Posterior vena cava (tissue), 2 donors: ENCODE data around the gene PI4KA. TPM values are rescaled to one million over a fixed set of nuclear protein-coding genes. Genes with fewer than 3 reads are reported as not detected.
"Not testable (repeated sequence)": the region's sequence is repeated elsewhere in the genome, so short reads cannot be mapped to it uniquely, and the experiment has no call there.

ENCODE experiments used
- DNase-seq: peaks from one replicate; pipeline ENCODE4 v3.0.0-alpha.2; 2020; ENCODE audit warnings: low spot score
- intact Hi-C, 2 donors: fragments of 100-400 bp; cut with DNase I; formaldehyde crosslinking; loops; one replicate each; pipeline versions ENCODE4 v1.14.1 to v1.14.2; 2022 to 2023
- total RNA-seq, 2 donors: library from RNA; stranded (reverse); fragmentation: NEBNext Ultra II Directional; extraction: Animal tissue kit (Norgen Biotek cat#: 25700); gene quantifications; one replicate each; pipeline ENCODE4 v1.2.1, GENCODE V29; 2021
- donor health status: DM: yes; HTN: yes; CAD: no.
- donor health status: DM: yes; HTN: yes; CAD: no.

The PI4KA gene
- total RNA-seq, 2 donors from 2014 or later: 83.9 to 97.9 TPM

DNA sequence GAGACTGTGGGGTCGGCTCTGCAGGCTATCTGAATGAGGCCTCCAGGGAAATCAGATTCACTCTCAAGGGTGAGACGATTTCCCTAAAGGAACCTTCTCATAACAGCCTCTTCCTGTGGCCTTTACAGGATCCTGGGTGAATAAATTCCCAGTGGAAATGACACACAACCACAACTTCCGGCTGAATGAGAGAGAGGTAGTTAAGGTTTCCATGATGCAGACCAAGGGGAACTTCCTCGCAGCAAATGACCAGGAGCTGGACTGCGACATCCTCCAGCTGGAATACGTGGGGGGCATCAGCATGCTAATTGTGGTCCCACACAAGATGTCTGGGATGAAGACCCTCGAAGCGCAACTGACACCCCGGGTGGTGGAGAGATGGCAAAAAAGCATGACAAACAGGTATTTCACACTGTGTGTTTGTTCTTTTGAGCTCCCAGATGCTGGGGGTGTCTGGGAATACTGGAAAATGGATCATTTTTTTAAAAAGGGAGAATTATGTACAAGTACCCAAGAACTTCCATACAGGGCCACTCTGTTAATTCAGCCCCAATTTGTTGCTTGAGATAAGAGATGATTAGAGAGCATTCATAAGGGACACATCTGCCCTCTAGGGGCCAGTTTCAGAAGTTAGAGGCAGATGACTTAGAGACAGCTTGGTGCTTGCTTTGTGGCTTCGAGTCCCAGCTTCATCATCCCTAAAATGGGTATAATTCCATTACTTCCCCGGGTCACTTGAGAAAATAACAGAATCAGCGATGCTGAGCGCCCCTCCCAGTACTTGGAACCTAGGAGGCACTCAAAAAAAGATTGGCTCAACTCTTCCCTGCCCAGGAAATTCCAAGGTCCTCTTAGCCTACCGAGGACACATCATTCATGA, 74.5 kb downstream of the PI4KA start:
- intact Hi-C loops: no loop called here
- peak; percentile 24 for DNase-seq

DNA sequence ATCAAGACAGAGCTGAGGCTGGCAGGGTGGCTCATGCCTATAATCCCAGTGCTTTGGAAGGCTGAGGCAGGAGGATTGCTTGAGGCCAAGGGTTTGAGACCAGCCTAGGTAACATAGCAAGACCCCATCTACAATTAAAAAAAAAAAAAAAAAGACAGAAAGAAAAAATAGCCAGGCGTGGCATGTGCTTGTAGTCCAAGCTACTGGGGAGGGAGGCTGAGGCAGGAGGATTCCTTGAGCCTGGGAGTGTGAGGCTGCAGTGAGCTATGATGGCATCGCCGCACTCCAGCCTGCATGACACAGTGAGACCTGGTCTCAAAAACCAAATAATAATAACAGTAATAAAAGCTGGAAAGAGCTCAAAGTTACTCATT, 75.3 kb downstream of the PI4KA start:
- DNase-seq: peak; percentile 10

GRCh38 chr22:20782596-20783299, 75.9 kb downstream of the PI4KA start:
- intact Hi-C loops: no loop called here
- peak; percentile 26 for DNase-seq

More for the DNA sequence above, 75.3 kb downstream of the PI4KA start:
- intact Hi-C loops: no loop called here

DNA sequence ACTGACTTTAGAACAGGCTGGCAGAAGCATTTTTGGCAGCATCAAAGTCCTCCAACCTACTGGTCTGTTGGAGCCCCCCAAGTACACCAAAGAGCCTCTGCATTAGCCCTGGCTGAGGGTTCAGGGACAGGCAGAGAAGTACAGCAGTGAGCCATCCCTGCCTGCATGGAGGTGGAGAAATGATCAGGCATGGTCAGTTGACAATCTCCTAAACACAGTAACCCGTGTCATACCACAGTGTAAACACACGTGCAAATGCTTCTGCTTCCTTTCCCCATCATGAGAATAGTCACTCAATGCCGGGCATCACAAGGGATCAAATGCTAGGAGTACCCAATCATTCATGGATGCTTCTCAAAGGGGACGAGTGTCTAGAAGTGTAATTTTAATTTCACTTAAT, 76.5 kb downstream of the PI4KA start:
- peak; percentile 10 for DNase-seq
- intact Hi-C loops: no loop called here

GRCh38 chr22:20781272-20781990, 77.2 kb downstream of the PI4KA start:
- intact Hi-C loops: no loop called here
- DNase-seq: peak; percentile 52

DNA sequence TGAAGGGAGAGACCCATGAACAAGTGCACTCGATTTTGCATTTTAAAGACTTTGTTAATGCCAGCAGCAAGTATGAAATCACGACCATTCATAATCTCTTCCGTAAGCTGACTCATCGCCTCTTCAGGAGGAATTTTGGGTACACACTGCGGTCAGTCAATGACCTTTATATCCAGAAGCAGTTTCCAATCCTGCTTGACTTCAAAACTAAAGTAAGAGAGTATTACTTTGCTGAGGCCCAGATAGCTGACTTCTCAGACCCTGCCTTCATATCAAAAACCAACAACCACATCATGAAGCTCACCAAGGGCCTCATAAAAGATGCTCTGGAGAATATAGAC, 78.8 kb downstream of the PI4KA start:
- DNase-seq: no peak
- intact Hi-C loops: no loop called here

GRCh38 chr22:20779014-20779817, 79.4 kb downstream of the PI4KA start:
- DNase-seq: peak; percentile 48
- intact Hi-C loops: no loop called here

DNA sequence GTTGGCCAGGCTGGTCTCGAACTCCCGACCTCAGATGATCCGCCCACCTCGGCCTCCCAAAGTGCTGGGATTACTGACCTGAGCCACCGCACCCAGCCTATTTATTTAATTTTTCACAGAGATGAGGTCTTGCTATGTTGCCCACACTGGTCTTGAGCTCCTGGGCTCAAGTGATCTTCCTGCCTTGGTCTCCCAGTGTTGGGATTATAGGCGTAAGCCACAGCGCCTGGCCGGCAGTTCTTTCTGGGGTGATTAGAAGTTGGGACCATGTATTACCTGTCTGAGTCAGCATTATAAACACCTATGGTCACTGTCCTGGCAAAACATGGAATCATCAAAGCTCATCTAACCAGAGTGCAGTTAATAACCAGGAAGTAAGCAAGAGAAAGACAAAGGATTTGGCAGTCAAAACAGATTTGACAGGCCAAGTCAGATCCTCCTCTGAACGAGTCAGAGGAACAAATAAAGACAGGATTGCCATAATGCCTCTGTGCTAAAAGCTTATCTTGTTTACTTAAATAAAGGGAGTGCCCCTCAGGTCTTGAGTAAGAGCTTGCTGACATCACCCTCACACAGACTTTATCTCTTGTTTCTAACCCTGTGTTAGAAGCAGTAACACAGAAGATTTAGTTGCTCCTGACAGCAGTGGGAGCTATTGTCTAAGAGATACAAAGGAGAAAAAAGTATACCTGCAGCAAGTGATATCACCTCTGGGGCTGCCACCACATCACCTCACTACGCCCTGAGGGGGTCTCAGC, 81.0 kb downstream of the PI4KA start:
- intact Hi-C loops: no loop called here
- DNase-seq: peak; percentile 31

GRCh38 chr22:20776624-20777405, 81.8 kb downstream of the PI4KA start:
- DNase-seq: peak; percentile 10
- intact Hi-C loops: no loop called here

DNA sequence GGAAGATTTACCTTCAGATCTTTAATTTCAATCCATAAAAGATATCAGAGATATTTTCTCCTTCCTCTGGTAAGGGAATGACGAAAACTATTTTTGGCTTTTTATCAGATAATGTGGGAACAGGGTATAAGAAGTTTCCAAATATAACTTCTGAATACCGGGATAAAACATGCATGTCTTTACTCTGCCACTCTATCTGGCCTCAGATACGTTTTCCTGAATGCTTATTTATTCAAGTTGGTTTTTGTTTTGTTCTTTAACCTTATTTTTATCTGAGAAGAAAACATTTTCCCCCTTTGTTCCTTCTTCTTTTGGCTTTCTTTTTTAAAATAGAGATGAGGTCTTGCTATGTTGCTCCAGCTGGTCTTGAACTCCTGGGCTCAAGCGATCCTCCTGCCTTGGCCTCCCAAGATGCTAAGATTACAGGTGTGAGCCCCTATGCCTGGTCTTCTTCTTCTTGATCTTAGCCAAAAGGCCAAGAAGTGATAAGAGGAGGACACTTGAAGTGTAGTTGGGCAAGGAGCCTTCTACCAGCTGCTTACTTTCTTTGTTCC, 83.2 kb downstream of the PI4KA start:
- no peak for DNase-seq
- intact Hi-C loops: no loop called here

DNA sequence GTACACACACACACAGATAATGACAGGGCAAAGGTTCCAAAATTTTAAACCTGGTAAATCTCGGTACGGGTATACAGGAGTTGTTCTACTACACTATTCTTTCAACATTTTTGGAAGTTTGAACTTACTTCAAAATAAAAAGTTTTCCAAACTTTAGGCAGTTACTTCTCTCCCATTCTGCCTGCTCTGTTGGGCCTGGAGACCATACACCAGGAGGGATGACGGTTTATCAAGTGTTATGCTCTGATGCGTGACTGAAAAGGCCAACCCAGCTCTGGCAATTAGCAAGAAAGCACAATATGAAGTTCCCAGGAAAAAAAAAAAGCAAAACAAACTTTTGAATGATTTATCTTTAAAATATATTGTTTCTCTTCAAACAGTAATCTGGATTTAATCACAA, 83.7 kb downstream of the PI4KA start:
- intact Hi-C loops: no loop called here

GRCh38 chr22:20773793-20774212, 84.8 kb downstream of the PI4KA start, which contains the start of gene SERPIND1:
TSS of gene SERPIND1 (plus strand) at chr22:20774113. CDS start at chr22:20779313, 5,200 bp downstream.
- intact Hi-C loops: no loop called here

More for the DNA sequence above, 83.7 kb downstream of the PI4KA start:
- DNase-seq: peak; percentile 19

DNA sequence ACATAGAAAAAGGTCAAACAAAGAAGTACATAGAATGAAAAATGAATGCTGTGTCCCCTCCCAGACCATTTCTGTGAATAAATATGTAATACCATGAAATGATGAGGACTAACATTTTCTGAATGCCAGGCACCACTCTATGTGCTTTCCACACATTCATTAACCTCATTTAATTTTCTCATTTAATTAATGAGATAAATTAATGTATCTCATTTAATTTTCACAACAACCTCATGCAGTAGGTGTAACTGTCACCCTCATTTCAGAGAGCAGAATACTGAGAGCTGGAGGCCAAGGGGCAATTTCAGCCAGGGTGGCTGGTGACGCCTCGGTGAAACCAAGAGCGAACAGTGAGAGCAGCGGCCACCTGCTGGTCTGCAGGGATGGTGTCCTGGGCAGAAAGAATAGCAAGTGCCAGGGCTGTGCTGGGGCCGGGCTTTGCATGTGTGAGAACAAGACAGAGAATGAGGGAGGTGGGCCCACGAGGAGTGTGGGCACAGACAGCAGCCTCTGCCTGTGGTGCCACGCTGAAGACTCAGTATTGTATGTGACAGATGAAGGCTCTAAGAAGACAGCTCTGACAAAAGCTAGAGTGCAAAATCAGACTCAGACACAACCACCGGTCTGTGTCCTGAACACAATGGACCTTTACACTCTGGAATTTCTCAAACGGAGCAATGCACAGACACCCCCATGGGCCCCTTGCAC, 86.5 kb downstream of the PI4KA start:
- DNase-seq: peak; percentile 32
- intact Hi-C loops: no loop called here

More at GRCh38 chr22:20773793-20774212, 84.8 kb downstream of the PI4KA start, which contains the start of gene SERPIND1:
- no peak for DNase-seq

GRCh38 chr22:20769496-20769826, 89.2 kb downstream of the PI4KA start:
- intact Hi-C loops: not testable (repeated sequence)

GRCh38 chr22:20766530-20766929, 92.1 kb downstream of the PI4KA start:
- intact Hi-C loops: no loop called here
- DNase-seq: no peak

More at GRCh38 chr22:20769496-20769826, 89.2 kb downstream of the PI4KA start:
- DNase-seq: not testable (repeated sequence)

DNA sequence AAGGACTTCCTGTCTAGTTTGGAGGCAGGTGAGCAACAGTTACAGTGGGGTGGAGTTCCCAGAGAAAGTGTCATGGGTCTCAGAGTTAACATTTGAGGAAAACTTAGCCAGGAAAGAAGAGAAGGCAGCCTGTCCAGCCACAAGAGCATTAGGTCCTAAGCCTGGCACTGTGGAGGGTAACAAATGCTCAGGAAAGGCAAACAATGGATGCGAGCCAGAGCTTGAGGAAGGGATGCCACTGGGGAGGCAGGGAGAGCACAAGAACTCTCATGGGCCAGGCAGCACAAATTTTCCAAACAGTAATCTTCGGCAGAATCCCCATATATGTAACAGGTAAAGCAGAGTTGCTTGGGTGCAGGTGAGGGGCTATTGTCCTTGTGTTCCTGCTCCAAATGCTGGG, 92.7 kb downstream of the PI4KA start:
- DNase-seq: no peak
- intact Hi-C loops: no loop called here

DNA sequence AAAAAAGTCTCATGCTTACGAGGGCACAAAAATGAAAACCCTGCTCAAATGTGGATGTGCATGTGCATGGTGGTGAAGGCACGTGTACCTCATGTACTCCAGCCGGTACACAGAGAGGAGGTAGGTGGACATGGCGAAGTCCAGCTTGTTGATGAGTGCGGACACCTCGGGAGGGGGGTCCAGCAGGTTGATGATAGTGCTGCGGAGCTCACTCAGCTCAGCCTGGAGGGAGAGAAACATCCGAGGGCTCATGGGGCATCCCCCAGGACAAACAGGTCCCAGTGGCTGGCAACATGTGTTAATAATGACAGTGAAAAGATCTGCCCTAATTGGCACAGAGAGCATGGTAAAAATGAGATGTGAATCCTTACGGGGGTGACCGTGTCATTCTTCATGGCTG, 93.9 kb downstream of the PI4KA start:
- peak; percentile 64 for DNase-seq
- intact Hi-C loops: no loop called here
